HepG2 (cell line): Measurements from ENCODE around the gene KDM7A. TPM values are rescaled to one million over a fixed set of nuclear protein-coding genes. Genes with fewer than 3 reads are reported as not detected.
A peak's percentile ranks its signal among the peaks of the same experiment; 100 is the strongest.

Experiments used
- DPF2 ChIP-seq: sonication (generic); formaldehyde crosslinking; IDR thresholded peaks from 2 replicates; pipeline ENCODE4 v1.4.0; 2020; ENCODE audit warnings: mild to moderate bottlenecking, low read depth, missing genetic modification reagents, borderline replicate concordance
- EHMT2 ChIP-seq: fragments of 200-600 bp; sonication (generic); IDR thresholded peaks from 2 replicates; pipeline ENCODE4 v1.7.0; 2017; ENCODE audit warnings: antibody characterized with exemption, low read depth, low read length, borderline replicate concordance
- ETS1 ChIP-seq: sonication (generic); formaldehyde crosslinking; IDR thresholded peaks from 2 replicates; pipeline ENCODE4 v1.4.0; 2020; ENCODE audit warnings: missing genetic modification reagents
- ETV5 ChIP-seq: IDR thresholded peaks from 2 replicates; pipeline ENCODE4 v1.6.1; 2018; ENCODE audit warnings: missing biosample characterization, missing genetic modification reagents, inconsistent platforms, borderline replicate concordance
- GLI4 ChIP-seq: sonication (generic); formaldehyde crosslinking; IDR thresholded peaks from 2 replicates; pipeline ENCODE4 v1.5.1; 2020; ENCODE audit warnings: missing genetic modification reagents, mild to moderate bottlenecking, moderate library complexity, borderline replicate concordance
- GRHL1 ChIP-seq: sonication (generic); formaldehyde crosslinking; conservative IDR thresholded peaks from 2 replicates; pipeline ENCODE4 v1.8.0; 2022; ENCODE audit warnings: missing genetic modification reagents
- HMG20A ChIP-seq: IDR thresholded peaks from 2 replicates; pipeline ENCODE4 v1.6.1; 2016; ENCODE audit warnings: borderline replicate concordance
- KDM5B ChIP-seq: sonication (generic); formaldehyde crosslinking; IDR thresholded peaks from 2 replicates; pipeline ENCODE4 v1.4.0; 2020; ENCODE audit warnings: missing genetic modification reagents, mild to moderate bottlenecking, borderline replicate concordance
- PBX3 ChIP-seq: sonication (generic); formaldehyde crosslinking; IDR thresholded peaks from 2 replicates; pipeline ENCODE4 v1.8.1; 2023; ENCODE audit warnings: missing genetic modification reagents, inconsistent platforms, borderline replicate concordance
- PHF8 ChIP-seq: sonication (generic); formaldehyde crosslinking; IDR thresholded peaks from 2 replicates; pipeline ENCODE4 v1.5.0; 2020; ENCODE audit warnings: missing genetic modification reagents
- SALL2 ChIP-seq: sonication (generic); formaldehyde crosslinking; IDR thresholded peaks from 2 replicates; pipeline ENCODE4 v1.8.1; 2023; ENCODE audit warnings: mild to moderate bottlenecking, missing genetic modification reagents, inconsistent platforms
- SNAI1 ChIP-seq: sonication (generic); formaldehyde crosslinking; IDR thresholded peaks from 2 replicates; pipeline ENCODE4 v1.5.0; 2020; ENCODE audit warnings: mild to moderate bottlenecking, missing genetic modification reagents, borderline replicate concordance
- SOX6 ChIP-seq, 2 experiments: fragments of 450-650 bp in 1 of 2; sonication (generic) in 1 of 2; formaldehyde crosslinking in 1 of 2; IDR thresholded peaks; 2 replicates each; pipeline versions ENCODE4 v1.4.0 to v1.6.1; 2017 to 2020; ENCODE audit warnings: antibody characterized with exemption in 1 of 2, mild to moderate bottlenecking in 1 of 2, missing genetic modification reagents in 1 of 2
- SP1 ChIP-seq, 2 experiments: fragments of 450-650 bp in 1 of 2; sonication (generic) in 1 of 2; formaldehyde crosslinking in 1 of 2; IDR thresholded peaks; 2 replicates each; pipeline versions ENCODE4 v1.4.0 to v1.6.1; 2016 to 2020; ENCODE audit warnings: missing genetic modification reagents in 1 of 2
- ZNF281 ChIP-seq: sonication (generic); formaldehyde crosslinking; IDR thresholded peaks from 2 replicates; pipeline ENCODE4 v1.4.0; 2020; ENCODE audit warnings: missing genetic modification reagents, borderline replicate concordance
- ZNF350 ChIP-seq: sonication (generic); formaldehyde crosslinking; IDR thresholded peaks from 2 replicates; pipeline ENCODE4 v1.4.0; 2020; ENCODE audit warnings: mild to moderate bottlenecking, low read depth, missing genetic modification reagents, borderline replicate concordance
- ZNF503 ChIP-seq: sonication (generic); formaldehyde crosslinking; IDR thresholded peaks from 2 replicates; pipeline ENCODE4 v1.4.0; 2020; ENCODE audit warnings: missing genetic modification reagents
- ZNF629 ChIP-seq: sonication (generic); formaldehyde crosslinking; conservative IDR thresholded peaks from 2 replicates; pipeline ENCODE4 v1.5.0; 2020; ENCODE audit warnings: missing genetic modification reagents
- polyA plus RNA-seq, 8 experiments: library from polyadenylated mRNA; depleted of rRNA in 3 of 8; stranded (reverse) in 7 of 8; unstranded in 1 of 8; fragments of >200 nt; fragmentation: Illumina TruSeq in 4 of 8; extraction: Trizol in 4 of 8; gene quantifications; 2 replicates each; pipeline versions ENCODE4 v1.2.1 to v1.2.3, GENCODE V29; 2011 to 2016; ENCODE audit warnings: low read depth in 4 of 8, missing spikeins in 1 of 8, mixed read lengths in 1 of 8; ENCODE audit not compliant: insufficient read depth in 1 of 8
- total RNA-seq, 5 experiments: library from RNA; depleted of rRNA; stranded (reverse); fragments of >200 nt; fragmentation: Illumina TruSeq; extraction: Trizol; gene quantifications; 2 replicates each; pipeline ENCODE4 v1.2.3, GENCODE V29; 2016; ENCODE audit warnings: low read depth in 1 of 5

Gene KDM7A
- total and polyA plus RNA-seq, 2 of the 13 experiments (the other 11 are each of a cell fraction or from before 2014, with no cell fraction given) = 10.8 to 16.8 TPM

GRCh38 chr7:140049339-140050024, 127.3 kb downstream of the KDM7A start (continued):
- TF ChIP-seq GRHL1 (CRISPR knock-in tag) = no peak
- TF ChIP-seq SOX6 (IDR thresholded peaks at IDR 0.05) = no peak
- TF ChIP-seq SOX6 (CRISPR knock-in tag; IDR thresholded peaks at IDR 0.05) = peak; percentile 97
- peak; percentile 67; the same call in 1 of the 2 replicates for TF ChIP-seq ZNF281
- TF ChIP-seq SALL2 (CRISPR knock-in tag) = peak; percentile 77
- TF ChIP-seq PHF8 (CRISPR knock-in tag) = no peak
- TF ChIP-seq ETS1 = no peak
- peak; percentile 97 for TF ChIP-seq ETV5 (CRISPR knock-in tag)
- no peak for TF ChIP-seq SP1 (IDR thresholded peaks at IDR 0.05)
- peak; percentile 57; the same call in 1 of the 2 replicates for TF ChIP-seq SP1 (CRISPR knock-in tag; IDR thresholded peaks at IDR 0.05)
- TF ChIP-seq EHMT2 = no peak
- peak; percentile 92 for TF ChIP-seq ZNF503 (CRISPR knock-in tag)
- peak; percentile 64; the same call in 1 of the 2 replicates for TF ChIP-seq KDM5B
- TF ChIP-seq ZNF350 (CRISPR knock-in tag) = peak; percentile 89
- peak; percentile 98 for TF ChIP-seq DPF2 (CRISPR knock-in tag)
- peak; percentile 96; the same call in 1 of the 2 replicates for TF ChIP-seq SNAI1
- no peak for TF ChIP-seq PBX3 (CRISPR knock-in tag)
- TF ChIP-seq GLI4 = no peak
- peak; percentile 60 for TF ChIP-seq ZNF629 (CRISPR knock-in tag)
- peak; percentile 98 for TF ChIP-seq HMG20A (CRISPR knock-in tag)
